Vagina (tissue), 2 donors: Measurements from ENCODE around the gene LRRC19.

Source experiments
- CTCF ChIP-seq, 3 experiments: fragments of 450-650 bp in 2 of 3; fragments of 200-600 bp in 1 of 3; sonication (generic) in 1 of 3; IDR thresholded peaks; one replicate each; pipeline ENCODE4 v1.5.1; 2017 to 2019; ENCODE audit warnings: antibody characterized with exemption in 3 of 3, mild to moderate bottlenecking in 2 of 3, moderate library complexity in 2 of 3
- POLR2A ChIP-seq, 2 donors: fragments of 450-650 bp; IDR thresholded peaks; one replicate each; pipeline ENCODE4 v1.6.1; 2017; ENCODE audit warnings: antibody characterized with exemption in 2 of 2, mild to moderate bottlenecking in 2 of 2, moderate library complexity in 2 of 2
- POLR2AphosphoS5 ChIP-seq, 2 donors: sonication (generic); formaldehyde crosslinking; IDR thresholded peaks; one replicate each; pipeline ENCODE4 v1.9.0; 2017; ENCODE audit warnings: antibody characterized with exemption in 2 of 2, mild to moderate bottlenecking in 2 of 2, low read depth in 1 of 2; ENCODE audit not compliant: insufficient read depth in 1 of 2

DNA sequence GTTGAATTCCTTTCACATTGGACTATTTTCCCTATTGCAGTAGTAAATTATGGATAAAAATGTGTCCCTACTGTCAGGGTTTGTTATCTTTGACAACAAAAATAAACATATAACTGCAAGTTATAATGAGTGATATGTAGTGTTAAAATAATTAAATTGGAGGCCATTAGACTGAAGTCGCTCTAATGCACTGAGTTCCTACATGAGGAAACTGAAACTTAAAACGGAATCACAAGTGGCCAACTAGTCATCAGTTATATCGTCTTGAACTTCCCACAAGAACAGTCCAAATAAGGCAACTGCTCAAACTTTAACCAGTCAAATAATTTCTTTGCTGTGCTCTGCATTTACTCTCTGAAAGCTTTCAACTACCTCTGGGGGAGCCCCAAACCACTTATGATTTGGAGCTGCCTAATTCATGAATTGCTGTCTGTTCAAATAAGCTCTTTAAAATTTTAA, 51.4 kb downstream of the LRRC19 start:
- TF ChIP-seq CTCF (IDR thresholded peaks at IDR 0.05) (no peak), POLR2AphosphoS5 (IDR thresholded peaks at IDR 0.05; ENCODE audit: insufficient read depth in 1 of 2, low read depth in 1 of 2) (no peak), POLR2A (IDR thresholded peaks at IDR 0.05) (no peak)
